Measurements from ENCODE around the gene MYL4.
"Not testable (repeated sequence)": the region's sequence is repeated elsewhere in the genome, so short reads cannot be mapped to it uniquely, and the experiment has no call there.

The MYL4 gene

DNA sequence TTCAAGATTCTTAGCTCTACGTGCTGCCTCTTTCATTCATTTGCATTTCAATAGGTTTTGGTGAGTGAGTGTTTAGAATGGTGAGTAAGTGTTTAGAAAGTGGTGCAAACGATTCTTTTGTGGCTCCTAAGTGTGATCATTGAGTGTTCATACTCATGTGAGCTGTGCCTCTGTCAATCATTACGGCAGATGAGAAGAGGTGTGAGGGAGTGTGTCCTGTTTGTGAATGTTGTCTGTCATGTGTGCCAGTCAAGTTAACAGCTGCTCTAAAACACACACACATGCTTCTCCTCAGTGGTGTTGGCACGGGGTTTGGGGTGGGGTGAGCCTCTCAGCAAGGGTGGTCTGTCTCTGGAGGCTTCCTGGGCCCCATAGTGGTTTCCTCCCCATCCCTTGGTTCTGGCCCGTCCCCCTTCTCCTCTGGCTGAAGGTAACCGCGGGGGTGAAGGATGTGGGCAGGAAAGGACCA, 11.4 kb downstream of the MYL4 start:
- no peak for DNase-seq (ENCODE audit: low read depth)

DNA sequence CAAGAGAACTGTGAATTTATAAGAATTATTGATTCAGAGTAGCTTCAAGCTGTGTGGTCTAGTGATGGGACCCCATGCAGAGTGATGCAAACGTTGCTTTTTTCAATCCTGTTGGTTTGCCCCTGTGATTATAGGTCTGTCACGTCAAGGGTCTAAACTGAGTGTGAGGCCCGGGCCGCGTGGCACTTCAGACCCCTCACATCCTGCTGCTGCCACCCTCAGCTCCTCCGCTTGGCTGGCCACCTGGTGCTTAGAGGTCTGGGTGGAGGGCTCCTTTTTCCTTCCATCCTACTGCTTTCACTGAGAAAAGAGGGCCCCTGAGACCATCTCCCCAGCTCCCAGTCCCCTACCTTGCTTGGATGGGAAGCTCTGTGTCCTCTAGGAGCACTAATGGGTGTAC, 12.0 kb downstream of the MYL4 start:
- H3K4me3 ChIP-seq (ENCODE audit: control insufficient read depth, low read depth, low read length): no peak overlapping the region
- DNase-seq (ENCODE audit: low read depth): no peak
- TF ChIP-seq, protein P1, sequence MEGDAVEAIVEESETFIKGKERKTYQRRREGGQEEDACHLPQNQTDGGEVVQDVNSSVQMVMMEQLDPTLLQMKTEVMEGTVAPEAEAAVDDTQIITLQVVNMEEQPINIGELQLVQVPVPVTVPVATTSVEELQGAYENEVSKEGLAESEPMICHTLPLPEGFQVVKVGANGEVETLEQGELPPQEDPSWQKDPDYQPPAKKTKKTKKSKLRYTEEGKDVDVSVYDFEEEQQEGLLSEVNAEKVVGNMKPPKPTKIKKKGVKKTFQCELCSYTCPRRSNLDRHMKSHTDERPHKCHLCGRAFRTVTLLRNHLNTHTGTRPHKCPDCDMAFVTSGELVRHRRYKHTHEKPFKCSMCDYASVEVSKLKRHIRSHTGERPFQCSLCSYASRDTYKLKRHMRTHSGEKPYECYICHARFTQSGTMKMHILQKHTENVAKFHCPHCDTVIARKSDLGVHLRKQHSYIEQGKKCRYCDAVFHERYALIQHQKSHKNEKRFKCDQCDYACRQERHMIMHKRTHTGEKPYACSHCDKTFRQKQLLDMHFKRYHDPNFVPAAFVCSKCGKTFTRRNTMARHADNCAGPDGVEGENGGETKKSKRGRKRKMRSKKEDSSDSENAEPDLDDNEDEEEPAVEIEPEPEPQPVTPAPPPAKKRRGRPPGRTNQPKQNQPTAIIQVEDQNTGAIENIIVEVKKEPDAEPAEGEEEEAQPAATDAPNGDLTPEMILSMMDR (conservative IDR thresholded peaks at IDR 0.05; ENCODE audit: control insufficient read depth, insufficient read depth, low read depth, low read length): no peak

More for the DNA sequence above, 11.4 kb downstream of the MYL4 start:
- TF ChIP-seq, protein P1 (conservative IDR thresholded peaks at IDR 0.05; ENCODE audit: control insufficient read depth, insufficient read depth, low read depth, low read length): no peak
- no peak overlapping the region for H3K4me3 ChIP-seq (ENCODE audit: control insufficient read depth, low read depth, low read length)

DNA sequence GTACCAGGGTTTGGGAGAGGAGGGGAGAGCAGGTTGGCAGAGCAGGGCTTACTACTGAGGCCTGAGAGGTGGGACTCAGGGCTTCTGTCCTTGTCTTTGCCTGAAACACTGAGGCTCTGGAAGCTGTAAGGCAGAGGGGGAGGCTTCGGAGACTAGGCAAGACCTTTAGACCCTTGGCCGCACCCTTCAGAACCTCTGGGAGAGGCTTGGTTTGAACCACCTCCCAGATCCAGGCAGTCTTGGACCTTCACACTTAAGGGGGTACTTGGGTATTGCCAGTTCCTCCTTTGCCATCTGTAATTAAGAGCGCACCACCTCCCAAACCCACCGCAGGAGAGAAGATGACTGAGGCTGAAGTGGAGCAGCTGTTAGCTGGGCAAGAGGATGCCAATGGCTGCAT, 12.9 kb downstream of the MYL4 start:
- DNase-seq (ENCODE audit: low read depth): no peak
- TF ChIP-seq, protein P1 (conservative IDR thresholded peaks at IDR 0.05; ENCODE audit: control insufficient read depth, insufficient read depth, low read depth, low read length): no peak
- H3K4me3 ChIP-seq (ENCODE audit: control insufficient read depth, low read depth, low read length): no peak overlapping the region

DNA sequence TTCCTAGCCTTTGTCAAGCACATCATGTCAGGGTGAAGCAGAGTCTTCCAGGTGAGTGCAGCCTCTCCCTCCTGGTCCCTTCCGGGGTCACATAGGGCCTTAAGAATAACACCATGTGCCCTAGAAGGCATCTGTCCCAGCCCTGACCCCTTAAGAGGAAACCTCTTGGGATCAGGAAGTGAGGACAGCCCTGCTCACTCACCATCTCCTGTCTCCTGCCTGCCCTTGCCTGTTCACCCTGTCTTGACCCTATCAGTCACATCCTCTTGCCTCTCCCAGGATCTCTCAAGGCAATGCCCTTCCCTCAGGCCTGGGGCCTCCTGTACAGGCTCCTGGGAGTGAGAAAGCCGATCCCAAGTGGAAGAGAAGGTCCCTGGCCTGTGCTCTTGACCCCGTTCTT, 13.9 kb downstream of the MYL4 start:
- DNase-seq (ENCODE audit: low read depth): peak; percentile 25
- H3K4me3 ChIP-seq (ENCODE audit: control insufficient read depth, low read depth, low read length): no peak overlapping the region
- TF ChIP-seq, protein P1 (conservative IDR thresholded peaks at IDR 0.05; ENCODE audit: control insufficient read depth, insufficient read depth, low read depth, low read length): no peak

DNA sequence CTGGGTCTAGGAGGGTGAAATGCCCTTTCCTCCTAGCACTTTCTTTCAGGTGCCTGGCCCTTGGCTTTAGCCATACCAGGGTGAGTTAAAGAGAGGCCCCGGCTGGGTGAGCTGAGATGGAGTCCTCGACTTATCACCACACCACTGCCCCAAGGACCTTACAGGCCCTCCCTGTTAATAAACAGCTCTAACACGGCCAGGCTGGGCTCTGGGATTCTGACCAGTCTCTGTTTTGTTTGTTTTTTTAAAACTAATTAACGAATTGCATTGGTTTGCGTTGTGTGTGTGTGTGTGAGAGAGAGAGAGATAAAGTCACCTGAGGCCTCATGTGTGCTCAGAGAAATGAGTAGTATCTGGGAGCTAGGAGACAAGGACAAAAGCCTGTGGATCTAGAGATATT, 14.3 kb downstream of the MYL4 start:
- no peak for DNase-seq (ENCODE audit: low read depth)
- TF ChIP-seq, protein P1 (conservative IDR thresholded peaks at IDR 0.05; ENCODE audit: control insufficient read depth, insufficient read depth, low read depth, low read length): no peak
- no peak overlapping the region for H3K4me3 ChIP-seq (ENCODE audit: control insufficient read depth, low read depth, low read length)

DNA sequence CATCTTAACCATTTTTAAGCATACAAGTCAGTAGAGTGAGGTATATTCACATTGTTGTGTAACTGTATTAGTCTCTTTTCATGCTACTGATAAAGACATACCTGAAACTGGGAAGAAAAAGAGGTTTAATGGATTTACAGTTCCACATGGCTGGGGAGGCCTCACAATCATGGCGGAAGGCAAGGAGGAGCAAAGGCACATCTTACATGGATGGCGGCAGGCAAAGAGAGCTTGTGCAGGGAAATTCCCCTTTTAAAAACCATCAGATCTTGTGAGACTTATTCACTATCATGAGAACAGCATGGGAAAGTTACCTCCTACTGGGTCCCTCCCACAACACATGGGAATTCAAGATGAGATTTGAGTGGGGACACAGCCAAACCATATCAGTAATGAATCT, 14.9 kb downstream of the MYL4 start:
- H3K4me3 ChIP-seq (ENCODE audit: control insufficient read depth, low read depth, low read length); DNase-seq (ENCODE audit: low read depth): not testable (repeated sequence)

DNA sequence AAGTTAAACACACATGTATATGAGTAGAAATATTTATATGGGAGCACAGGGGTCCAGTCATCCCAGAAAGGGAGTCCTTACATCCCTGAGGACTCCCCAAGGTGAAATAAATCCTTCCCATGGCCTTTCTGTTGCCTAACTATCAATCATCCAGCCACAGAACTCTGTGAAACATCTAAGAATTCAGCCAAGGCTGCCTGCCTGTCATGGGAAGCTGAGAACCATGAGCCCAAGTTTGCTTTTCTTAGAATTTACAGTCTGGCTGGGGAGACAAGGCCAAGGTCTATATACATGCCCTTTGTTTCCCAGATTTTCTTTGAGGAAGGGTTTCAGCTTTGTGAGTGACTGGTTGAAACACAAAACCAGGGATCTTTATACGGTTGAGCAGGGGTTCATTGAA, 15.8 kb downstream of the MYL4 start:
- TF ChIP-seq, protein P1 (conservative IDR thresholded peaks at IDR 0.05; ENCODE audit: control insufficient read depth, insufficient read depth, low read depth, low read length): no peak
- H3K4me3 ChIP-seq (ENCODE audit: control insufficient read depth, low read depth, low read length): no peak overlapping the region
- DNase-seq (ENCODE audit: low read depth): peak; percentile 42
